ENCODE measurements around the gene TMEM132A.
"Not testable (repeated sequence)": the region's sequence is repeated elsewhere in the genome, so short reads cannot be mapped to it uniquely, and the experiment has no call there.

Gene TMEM132A

GRCh38 chr11:60905551-60906113, 18.6 kb upstream of the TMEM132A start:
- DNase-seq = peak in 3 of 58 donors; percentile 33 to 64 (median 57)

GRCh38 chr11:60906132-60906972, 17.9 kb upstream of the TMEM132A start, which contains the start of gene PRPF19:
Gene PRPF19 (minus strand): TSS chr11:60906585. CDS start chr11:60906382, 203 bp downstream.
- peak; percentile 73 to 97 (median 94) for DNase-seq

GRCh38 chr11:60908803-60909202, 15.5 kb upstream of the TMEM132A start:
- DNase-seq = no peak

GRCh38 chr11:60909680-60910280, 14.5 kb upstream of the TMEM132A start:
- not testable (repeated sequence) for DNase-seq

- DNase-seq = peak in 3 of 58 donors; percentile 20 to 49 (median 20)
Measured at GRCh38 chr11:60910281-60910687, 14.0 kb upstream of the TMEM132A start.

DNA sequence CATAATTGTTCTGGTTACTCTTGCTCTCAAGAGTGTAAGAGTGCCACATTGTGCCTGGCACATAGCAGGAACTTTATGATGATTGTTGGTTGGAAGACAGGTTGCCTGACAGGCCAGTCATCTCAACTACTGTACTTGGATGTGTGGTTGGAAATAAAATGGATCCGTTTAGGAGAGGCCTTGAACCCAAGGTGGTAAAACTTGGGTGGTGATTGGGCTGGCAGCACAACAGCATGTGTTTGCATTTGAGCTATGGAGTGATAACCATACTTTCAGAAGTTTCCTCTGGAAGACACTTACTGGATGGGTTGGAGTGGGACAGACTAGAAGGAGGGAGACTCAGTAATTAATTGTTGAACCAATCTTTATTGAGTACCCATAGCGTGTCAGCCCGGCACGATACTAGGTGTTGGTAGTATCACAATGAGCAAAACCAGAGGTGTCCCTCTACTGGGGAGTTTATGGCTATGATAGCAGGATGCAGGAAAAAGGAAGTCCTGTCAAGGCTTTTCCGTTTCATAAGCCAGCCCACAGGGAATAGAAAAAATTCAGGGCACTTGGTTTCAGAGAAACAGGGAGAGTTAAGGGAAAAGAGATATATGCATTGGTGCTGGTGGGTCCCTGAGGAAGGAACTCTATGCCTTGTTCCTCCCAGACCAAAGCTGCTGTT, 13.4 kb upstream of the TMEM132A start:
- no peak for DNase-seq

DNA sequence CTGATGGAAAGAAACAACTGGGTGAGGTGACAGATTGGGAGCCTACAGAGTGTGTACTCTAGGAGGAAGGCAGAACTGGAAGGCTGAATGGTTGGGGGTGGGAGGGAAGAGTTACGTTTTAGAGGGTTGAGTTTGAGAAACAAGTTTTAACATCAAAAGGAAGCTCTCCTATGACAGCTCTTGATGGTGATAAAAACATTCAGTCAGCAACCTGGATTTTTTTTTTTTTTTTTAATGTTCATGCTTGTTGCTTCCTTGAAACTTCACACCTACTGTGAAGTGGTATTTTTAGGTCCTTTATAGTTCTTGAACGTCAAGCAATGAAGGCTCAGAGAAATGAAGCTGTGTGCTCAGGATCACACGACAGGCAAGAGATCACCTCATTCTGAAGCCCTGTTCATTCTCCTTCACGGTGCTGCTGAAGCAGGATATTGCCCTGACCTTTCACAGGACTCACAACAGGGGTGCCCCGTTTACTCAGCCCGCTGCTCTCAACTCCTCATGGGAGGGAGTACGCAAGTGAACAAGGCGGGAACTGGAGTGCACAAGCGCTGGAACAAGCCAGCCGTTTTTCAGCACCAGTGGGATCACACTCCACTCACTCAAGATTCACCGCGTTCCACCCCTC, 11.9 kb upstream of the TMEM132A start:
- peak in 1 of 58 donors; percentile 16 for DNase-seq

- DNase-seq = no peak
Measured at GRCh38 chr11:60912851-60913528, 11.3 kb upstream of the TMEM132A start.

GRCh38 chr11:60913793-60914632, 10.2 kb upstream of the TMEM132A start, which contains the start of gene TMEM109:
Gene TMEM109 (plus strand): TSS chr11:60914158. CDS start chr11:60919694, 5,536 bp downstream.
- DNase-seq = peak; percentile 25 to 96 (median 85)

DNA sequence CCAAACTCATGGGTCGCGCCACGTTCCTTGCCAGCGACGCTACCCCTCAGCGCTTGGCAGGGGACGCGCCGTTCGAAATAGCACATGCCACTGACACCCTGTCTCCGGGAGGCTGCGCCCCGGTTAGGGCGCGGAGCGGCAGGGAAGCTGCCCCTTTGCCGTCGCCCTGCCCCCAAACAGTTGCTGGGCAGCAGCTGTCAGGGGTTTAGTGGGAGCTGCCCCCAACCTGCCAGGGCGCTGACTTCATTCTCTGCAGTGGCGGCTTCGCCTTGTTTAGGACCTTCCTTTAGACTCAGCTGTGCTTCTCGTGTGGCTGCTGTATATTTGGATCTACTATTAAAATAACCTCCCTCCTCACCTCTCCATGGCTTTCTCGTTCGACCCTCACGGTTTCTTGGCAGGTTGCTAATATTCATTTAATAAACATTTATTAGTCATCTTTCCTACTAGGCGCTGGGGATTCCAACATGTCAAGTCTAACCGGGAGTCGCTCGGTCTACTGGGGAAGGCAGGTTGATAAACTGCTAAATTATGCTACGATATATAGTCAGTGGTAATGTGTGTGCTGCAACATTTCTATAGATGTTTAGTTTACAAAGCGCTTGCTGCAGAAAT, 9.5 kb upstream of the TMEM132A start:
- DNase-seq = peak in 12 of 58 donors; percentile 35 to 76 (median 58)

DNA sequence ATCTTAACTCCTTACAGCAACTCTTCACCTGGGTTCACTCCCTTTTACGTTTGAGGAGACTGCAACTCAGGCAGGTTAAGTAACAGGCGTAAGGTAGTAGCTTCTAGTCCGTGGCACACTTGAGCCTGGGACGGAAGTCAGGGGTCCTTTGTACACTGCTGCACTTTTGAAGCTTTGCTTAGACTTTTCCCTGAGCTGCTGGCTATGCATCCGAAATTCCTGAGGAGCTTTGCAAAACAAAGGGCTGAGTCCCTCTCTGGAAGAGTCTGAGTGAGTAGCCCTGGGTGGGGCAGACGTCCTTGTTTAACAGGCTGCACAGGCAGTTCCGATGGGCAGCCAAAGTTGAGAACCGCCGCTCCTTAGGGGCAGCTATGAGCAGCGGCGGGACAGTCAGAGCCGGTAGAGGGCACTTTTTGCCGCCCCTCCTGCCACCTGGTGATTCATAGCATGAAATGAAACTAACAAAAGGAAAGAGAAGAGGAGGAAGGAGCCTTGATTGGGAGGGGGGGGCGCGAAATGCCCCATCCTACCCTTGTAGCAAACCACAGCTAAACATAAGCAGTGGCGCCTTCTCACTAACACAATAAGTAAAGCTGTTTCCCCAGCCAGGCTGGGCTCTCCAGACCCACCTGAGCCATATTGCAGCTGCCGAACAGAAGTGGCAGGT, 8.9 kb upstream of the TMEM132A start:
- peak in 29 of 58 donors; percentile 16 to 67 (median 35) for DNase-seq

GRCh38 chr11:60916669-60917206, 7.5 kb upstream of the TMEM132A start:
- no peak for DNase-seq

- no peak for DNase-seq
Measured at GRCh38 chr11:60917267-60917666, 7.0 kb upstream of the TMEM132A start.

DNA sequence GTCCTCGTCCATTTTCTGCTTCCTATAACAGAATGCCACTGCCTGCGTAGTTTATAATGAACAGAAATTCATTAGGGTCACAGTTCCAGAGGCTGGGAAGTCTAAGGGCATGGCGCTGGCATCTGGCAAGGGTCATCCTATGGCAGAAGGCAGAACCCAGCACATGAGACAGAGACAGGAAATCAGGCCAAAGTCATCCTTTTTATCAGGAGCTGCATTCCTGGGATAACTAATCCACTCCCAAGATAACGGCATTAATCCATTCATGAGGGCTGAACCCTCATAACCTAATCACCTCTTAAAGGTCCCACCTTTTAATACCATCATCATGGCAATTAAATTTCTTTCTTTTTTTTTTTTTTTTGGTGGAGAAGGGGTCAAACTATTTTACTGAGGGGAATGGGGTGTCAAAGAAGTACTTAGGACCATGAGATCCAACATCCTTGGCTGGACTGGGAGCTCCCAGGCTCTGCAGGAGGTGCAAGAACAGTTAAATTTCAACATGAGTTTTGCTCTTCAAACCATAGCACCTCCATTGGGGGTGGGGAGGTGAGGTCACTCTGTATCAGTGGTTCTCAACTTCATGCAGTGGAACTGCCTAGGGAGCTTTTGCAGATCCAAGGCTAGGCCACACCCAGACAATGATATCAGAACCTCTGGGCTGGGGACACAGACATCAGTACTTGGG, 5.9 kb upstream of the TMEM132A start:
- no peak for DNase-seq

DNA sequence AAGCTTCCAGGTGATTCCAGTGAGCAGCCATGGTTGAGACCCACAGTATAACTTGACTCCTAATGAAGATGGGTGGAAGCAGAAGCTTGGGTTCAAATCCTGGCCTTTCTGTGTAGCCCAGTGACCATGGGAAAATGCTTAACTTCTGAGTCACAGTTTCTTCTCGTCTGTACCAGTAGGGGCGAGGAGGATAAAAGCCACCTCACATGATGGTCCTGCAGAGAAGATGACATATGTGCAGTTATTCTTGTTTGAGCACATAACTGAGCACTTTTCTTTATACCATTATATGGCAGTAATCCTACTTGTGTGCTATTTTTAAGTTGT, 5.4 kb upstream of the TMEM132A start:
- DNase-seq = peak in 1 of 58 donors; percentile 14

DNA sequence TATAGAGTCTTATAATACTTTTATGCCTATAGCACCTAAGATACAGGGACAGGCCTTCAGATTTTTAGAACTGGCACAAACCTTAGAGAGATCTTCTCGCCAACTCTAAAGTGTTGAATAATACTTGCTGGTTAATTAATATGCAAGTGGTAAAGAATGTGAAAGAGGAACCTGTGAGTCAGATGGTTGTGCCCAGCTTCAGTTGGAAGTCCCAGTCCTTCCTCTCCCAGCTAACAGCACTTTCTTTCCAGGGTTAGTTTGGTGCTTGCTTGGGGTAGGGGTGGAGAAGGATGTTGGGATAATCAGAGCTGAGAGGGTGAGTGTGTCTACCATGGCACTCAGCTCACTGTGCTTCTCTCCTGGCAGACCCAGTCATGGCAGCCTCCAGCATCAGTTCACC, 4.9 kb upstream of the TMEM132A start:
- peak in 1 of 58 donors; percentile 14 for DNase-seq

DNA sequence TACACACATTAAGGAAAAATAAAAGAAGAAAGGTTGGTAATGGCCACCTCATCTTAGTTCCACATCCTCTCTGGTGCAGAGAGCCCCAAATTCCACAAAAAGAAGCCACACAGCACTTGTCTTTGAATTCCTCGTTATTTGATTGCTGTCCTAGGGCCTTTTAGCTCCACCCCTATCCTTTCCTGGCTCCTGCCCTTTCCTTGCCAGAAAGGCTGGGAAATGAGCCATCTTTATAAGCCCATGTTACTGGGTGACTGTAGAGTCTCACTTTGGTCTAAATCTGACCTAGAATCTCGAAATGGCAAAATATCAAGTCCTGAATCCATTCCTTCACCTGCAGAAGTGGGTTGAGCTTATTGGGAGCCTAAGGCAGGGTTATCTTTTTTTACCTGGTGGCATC, 4.3 kb upstream of the TMEM132A start:
- peak in 2 of 58 donors; percentile 6 to 13 for DNase-seq

DNA sequence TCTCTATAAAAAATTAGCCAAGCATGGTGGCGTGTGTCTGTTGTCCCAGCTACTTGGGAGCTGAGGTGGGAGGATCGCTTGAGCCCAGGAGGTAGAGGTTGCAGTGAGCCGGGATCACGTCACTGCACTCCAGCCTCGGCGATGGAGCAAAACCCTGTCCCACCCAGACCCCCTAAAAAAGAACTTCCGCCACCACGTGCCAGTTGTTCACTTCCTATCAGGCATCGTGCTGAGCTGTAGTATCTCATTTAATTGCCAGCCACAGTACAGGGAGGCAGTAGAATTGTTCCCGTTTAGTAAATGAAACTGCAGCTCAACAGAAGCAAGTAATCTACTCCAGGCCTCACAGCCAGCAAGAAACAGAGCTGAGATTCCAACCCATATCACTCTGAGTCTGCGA, 3.0 kb upstream of the TMEM132A start:
- no peak for DNase-seq
